Measurements from ENCODE around the gene SKP1.
A peak's percentile ranks its signal among the peaks of the same experiment; 100 is the strongest.

Gene SKP1

GRCh38 chr5:134204575-134204974, 27.8 kb upstream of the SKP1 start:
- Histone ChIP-seq H3K27me3 (ENCODE audit: control insufficient read depth, insufficient read depth, low read length) (no peaks in the 10 kb centered on the region), H3K27ac (ENCODE audit: low read depth, low read length) (no peak overlapping the region), H3K36me3 (ENCODE audit: control insufficient read depth, insufficient read depth, low read length) (peaks cover 10% of the 10 kb centered on the region), H3K4me3 (ENCODE audit: low read length) (no peak overlapping the region), H3K4me1 (ENCODE audit: control insufficient read depth, insufficient read depth, low read length) (no peaks in the 10 kb centered on the region), H3K9ac (ENCODE audit: low read length) (no peak overlapping the region)

GRCh38 chr5:134203630-134204029, 26.9 kb upstream of the SKP1 start:
- no peaks in the 10 kb centered on the region for H3K27me3 ChIP-seq (ENCODE audit: control insufficient read depth, insufficient read depth, low read length)
- H3K27ac ChIP-seq (ENCODE audit: low read depth, low read length), result no peak overlapping the region
- H3K9ac ChIP-seq (ENCODE audit: low read length), result no peak overlapping the region
- no peak overlapping the region for H3K4me3 ChIP-seq (ENCODE audit: low read length)
- H3K4me1 ChIP-seq (ENCODE audit: control insufficient read depth, insufficient read depth, low read length), result no peaks in the 10 kb centered on the region
- H3K36me3 ChIP-seq (ENCODE audit: control insufficient read depth, insufficient read depth, low read length), result peaks cover 19% of the 10 kb centered on the region

DNA sequence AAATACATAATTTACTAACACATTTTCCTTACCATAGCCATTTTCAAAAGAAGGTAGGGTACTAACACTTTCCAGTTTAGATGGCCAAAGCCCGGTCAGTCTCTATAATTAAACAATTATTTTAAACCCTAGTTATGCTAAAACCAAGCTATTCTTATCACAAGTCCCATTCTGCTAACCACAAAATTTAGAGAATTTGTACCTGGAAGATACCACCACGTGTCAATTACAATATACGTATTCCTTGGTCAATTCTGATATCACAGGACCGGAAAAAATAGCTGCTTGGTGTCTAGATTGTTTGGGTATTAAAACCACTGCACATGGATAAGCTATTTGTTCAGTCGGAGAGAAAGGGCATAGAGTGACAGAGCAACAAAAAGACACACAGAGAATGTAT, 18.9 kb upstream of the SKP1 start:
- Histone ChIP-seq H3K27ac (ENCODE audit: low read depth, low read length) (no peak overlapping the region), H3K27me3 (ENCODE audit: control insufficient read depth, insufficient read depth, low read length) (no peaks in the 10 kb centered on the region), H3K36me3 (ENCODE audit: control insufficient read depth, insufficient read depth, low read length) (peaks cover 21% of the 10 kb centered on the region), H3K4me1 (ENCODE audit: control insufficient read depth, insufficient read depth, low read length) (no peaks in the 10 kb centered on the region), H3K4me3 (ENCODE audit: low read length) (no peak overlapping the region), H3K9ac (ENCODE audit: low read length) (no peak overlapping the region)

DNA sequence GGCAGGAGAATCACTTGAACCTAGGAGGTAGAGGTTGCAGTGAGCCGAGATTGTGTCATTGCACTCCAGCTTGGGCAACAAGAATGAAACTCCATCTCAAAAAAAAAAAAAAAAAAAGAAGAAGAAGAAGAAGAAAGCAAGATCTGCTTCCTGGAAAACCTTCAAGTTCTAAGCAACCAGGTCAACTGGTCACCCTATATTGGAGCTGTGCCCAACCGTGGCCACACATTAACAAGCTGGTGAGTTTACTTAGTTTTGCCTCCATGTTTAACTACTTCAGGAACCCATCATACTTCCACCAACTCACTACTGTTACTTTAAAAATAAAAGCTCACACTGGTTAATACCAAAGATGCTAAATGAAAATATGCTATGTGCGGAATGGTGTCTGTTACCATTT, 12.3 kb upstream of the SKP1 start:
- no peak overlapping the region for H3K9ac ChIP-seq (ENCODE audit: low read length)
- H3K36me3 ChIP-seq (ENCODE audit: control insufficient read depth, insufficient read depth, low read length), result no peaks in the 10 kb centered on the region
- no peaks in the 10 kb centered on the region for H3K4me1 ChIP-seq (ENCODE audit: control insufficient read depth, insufficient read depth, low read length)
- no peaks in the 10 kb centered on the region for H3K27me3 ChIP-seq (ENCODE audit: control insufficient read depth, insufficient read depth, low read length)
- no peak overlapping the region for H3K4me3 ChIP-seq (ENCODE audit: low read length)
- H3K27ac ChIP-seq (ENCODE audit: low read depth, low read length), result no peak overlapping the region

GRCh38 chr5:134188092-134188491, 11.3 kb upstream of the SKP1 start:
- H3K4me3 ChIP-seq (ENCODE audit: low read length), result no peak overlapping the region
- H3K4me1 ChIP-seq (ENCODE audit: control insufficient read depth, insufficient read depth, low read length), result no peaks in the 10 kb centered on the region
- no peak overlapping the region for H3K9ac ChIP-seq (ENCODE audit: low read length)

DNA sequence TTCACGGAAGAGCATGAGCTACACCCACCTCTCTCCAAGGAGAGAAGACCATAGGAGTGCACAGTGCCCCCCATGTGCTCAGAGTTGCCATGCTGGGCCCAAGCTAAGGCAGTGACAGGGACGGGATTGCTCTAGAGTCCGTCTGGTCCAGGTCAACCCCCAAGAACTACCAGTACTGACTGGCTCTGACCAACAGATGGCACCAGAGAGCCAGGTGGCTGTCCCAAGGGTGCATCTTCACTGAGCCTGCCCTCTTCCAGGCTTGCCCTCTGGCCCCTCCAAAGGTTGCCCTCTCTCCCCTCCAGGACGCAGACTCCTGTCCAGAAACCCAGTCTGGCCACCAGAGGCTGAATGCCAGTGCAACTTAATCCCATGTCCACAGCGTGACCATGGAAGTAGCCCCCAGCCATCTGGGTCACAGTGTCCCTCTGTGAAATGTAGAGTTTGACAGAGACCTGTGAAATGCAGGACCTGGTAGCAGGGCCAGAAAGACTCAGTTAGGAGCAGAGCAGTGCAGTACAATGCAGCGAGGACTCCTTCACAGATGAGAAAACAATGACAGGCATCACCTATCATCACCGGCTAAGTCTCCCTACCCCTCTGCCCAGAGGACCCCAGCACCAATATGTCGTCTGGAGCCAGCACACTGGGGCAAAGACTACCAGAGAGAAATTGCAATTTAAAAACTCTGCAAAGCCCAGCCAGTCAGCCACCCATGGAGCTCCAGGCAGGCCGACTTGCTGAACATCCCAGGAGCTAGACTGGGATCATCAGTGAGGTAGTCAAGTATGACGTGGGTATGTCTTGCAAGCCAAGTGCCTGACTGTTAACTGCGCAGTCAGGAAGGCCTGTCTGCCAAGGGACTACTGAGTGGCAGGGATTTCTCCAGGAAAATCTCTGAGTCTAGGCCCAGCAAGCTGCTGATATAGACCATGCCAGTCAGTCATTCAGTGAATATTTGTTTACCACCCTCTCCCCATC, 7.7 kb upstream of the SKP1 start:
- H3K4me3 ChIP-seq (ENCODE audit: low read length), result no peak overlapping the region
- no peak overlapping the region for H3K9ac ChIP-seq (ENCODE audit: low read length)
- H3K4me1 ChIP-seq (ENCODE audit: control insufficient read depth, insufficient read depth, low read length), result no peaks in the 10 kb centered on the region
- no peaks in the 10 kb centered on the region for H3K36me3 ChIP-seq (ENCODE audit: control insufficient read depth, insufficient read depth, low read length)
- H3K27ac ChIP-seq (ENCODE audit: low read depth, low read length), result no peak overlapping the region
- no peaks in the 10 kb centered on the region for H3K27me3 ChIP-seq (ENCODE audit: control insufficient read depth, insufficient read depth, low read length)

More at GRCh38 chr5:134188092-134188491, 11.3 kb upstream of the SKP1 start:
- H3K27ac ChIP-seq (ENCODE audit: low read depth, low read length), result no peak overlapping the region
- no peaks in the 10 kb centered on the region for H3K36me3 ChIP-seq (ENCODE audit: control insufficient read depth, insufficient read depth, low read length)
- H3K27me3 ChIP-seq (ENCODE audit: control insufficient read depth, insufficient read depth, low read length), result no peaks in the 10 kb centered on the region

DNA sequence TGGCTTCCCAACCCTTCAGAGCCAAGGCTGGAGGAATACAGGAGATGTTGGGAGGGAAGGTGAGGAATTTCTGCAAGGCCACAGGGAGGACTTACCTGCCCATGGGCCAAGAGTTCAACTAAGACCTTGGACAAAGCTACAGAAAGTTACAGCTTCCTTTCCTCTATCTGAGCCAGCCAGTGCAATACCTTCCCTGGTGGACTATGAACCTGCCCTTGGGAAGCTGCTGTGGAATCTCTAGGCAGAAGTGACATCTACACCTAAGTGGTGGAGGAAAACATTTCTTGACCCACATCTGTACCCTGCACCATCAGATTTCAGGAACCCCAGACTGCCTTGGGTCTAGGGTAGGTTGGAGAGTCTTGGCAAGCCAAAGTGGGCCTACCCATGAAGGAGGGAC, 6.7 kb upstream of the SKP1 start:
- Histone ChIP-seq H3K4me1 (ENCODE audit: control insufficient read depth, insufficient read depth, low read length) (no peaks in the 10 kb centered on the region), H3K9ac (ENCODE audit: low read length) (no peak overlapping the region), H3K27me3 (ENCODE audit: control insufficient read depth, insufficient read depth, low read length) (no peaks in the 10 kb centered on the region)

DNA sequence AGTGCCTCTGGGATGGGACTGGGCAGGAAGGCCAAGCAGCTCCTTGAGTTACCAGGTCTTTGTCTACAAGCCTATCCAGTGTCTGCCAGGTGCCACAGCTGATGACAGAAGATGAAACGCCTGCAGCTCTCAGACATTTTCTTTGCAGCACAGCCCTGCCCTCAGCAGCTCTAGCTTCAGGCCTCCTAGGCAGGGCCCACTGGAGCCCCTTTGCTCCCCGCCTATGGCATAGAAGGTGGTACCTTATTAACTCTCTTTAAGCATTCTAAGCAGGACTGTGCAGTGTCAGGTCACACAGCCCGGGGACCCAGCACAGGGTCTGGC, 1.3 kb upstream of the SKP1 start:
- H3K4me1 ChIP-seq (ENCODE audit: control insufficient read depth, insufficient read depth, low read length), result peaks cover 16% of the 10 kb centered on the region
- H3K36me3 ChIP-seq (ENCODE audit: control insufficient read depth, insufficient read depth, low read length), result peaks cover 2% of the 10 kb centered on the region
- H3K4me3 ChIP-seq (ENCODE audit: low read length), result peak overlapping the region; percentile 89
- H3K27ac ChIP-seq (ENCODE audit: low read depth, low read length), result no peak overlapping the region
- H3K9ac ChIP-seq (ENCODE audit: low read length), result no peak overlapping the region
- no peaks in the 10 kb centered on the region for H3K27me3 ChIP-seq (ENCODE audit: control insufficient read depth, insufficient read depth, low read length)

More for the DNA sequence above, 6.7 kb upstream of the SKP1 start:
- Histone ChIP-seq H3K36me3 (ENCODE audit: control insufficient read depth, insufficient read depth, low read length) (no peaks in the 10 kb centered on the region), H3K4me3 (ENCODE audit: low read length) (no peak overlapping the region), H3K27ac (ENCODE audit: low read depth, low read length) (no peak overlapping the region)

- Histone ChIP-seq H3K27ac (ENCODE audit: low read depth, low read length) (peak overlapping the region; percentile 100), H3K4me3 (ENCODE audit: low read length) (peak overlapping the region; percentile 89), H3K27me3 (ENCODE audit: control insufficient read depth, insufficient read depth, low read length) (no peaks in the 10 kb centered on the region), H3K9ac (ENCODE audit: low read length) (peak overlapping the region; percentile 97), H3K36me3 (ENCODE audit: control insufficient read depth, insufficient read depth, low read length) (peaks cover 2% of the 10 kb centered on the region), H3K4me1 (ENCODE audit: control insufficient read depth, insufficient read depth, low read length) (peaks cover 16% of the 10 kb centered on the region)
Observed at GRCh38 chr5:134177369-134178095, 782 bp upstream of the SKP1 start.

DNA sequence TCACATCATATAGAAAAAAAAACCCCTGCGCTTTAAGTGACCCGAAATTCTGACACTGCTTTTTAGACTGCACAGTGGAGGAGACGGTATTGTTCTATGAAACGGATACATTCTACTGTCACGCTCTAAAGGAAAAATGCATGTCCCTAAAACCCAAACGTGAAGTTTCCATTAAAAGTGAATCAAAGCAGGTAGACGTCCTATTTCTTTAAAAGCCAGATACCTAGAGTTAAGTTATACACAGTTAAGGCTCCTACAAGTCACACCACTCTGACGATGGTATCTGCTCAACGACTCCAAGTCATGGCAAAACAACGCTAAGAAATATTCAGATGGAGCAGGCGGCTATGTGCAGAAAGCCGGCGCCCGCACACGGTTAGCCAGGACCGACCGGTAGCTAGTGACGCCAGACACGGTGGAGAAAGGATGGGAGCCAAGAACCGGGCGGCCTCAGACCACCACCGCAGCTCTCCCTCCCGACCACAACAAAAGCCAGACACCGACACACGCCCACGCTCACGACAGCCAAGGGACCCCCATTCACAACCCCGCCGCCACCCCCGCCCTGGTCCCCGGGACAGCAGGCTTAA, 734 bp downstream of the SKP1 start:
- Histone ChIP-seq H3K4me1 (ENCODE audit: control insufficient read depth, insufficient read depth, low read length) (peaks cover 16% of the 10 kb centered on the region), H3K9ac (ENCODE audit: low read length) (peak overlapping the region; percentile 97), H3K27me3 (ENCODE audit: control insufficient read depth, insufficient read depth, low read length) (no peaks in the 10 kb centered on the region), H3K36me3 (ENCODE audit: control insufficient read depth, insufficient read depth, low read length) (peaks cover 2% of the 10 kb centered on the region), H3K27ac (ENCODE audit: low read depth, low read length) (peak overlapping the region; percentile 100), H3K4me3 (ENCODE audit: low read length) (peak overlapping the region; percentile 89)

GRCh38 chr5:134174841-134175839, 1.6 kb downstream of the SKP1 start:
- peak overlapping the region; percentile 100 for H3K27ac ChIP-seq (ENCODE audit: low read depth, low read length)
- peaks cover 8% of the 10 kb centered on the region for H3K36me3 ChIP-seq (ENCODE audit: control insufficient read depth, insufficient read depth, low read length)
- H3K4me3 ChIP-seq (ENCODE audit: low read length), result peak overlapping the region; percentile 89
- no peak overlapping the region for H3K9ac ChIP-seq (ENCODE audit: low read length)
- H3K27me3 ChIP-seq (ENCODE audit: control insufficient read depth, insufficient read depth, low read length), result no peaks in the 10 kb centered on the region
- peaks cover 16% of the 10 kb centered on the region for H3K4me1 ChIP-seq (ENCODE audit: control insufficient read depth, insufficient read depth, low read length)

Measured in rectal smooth muscle tissue (tissue), 1 donor.